Head of caudate nucleus (tissue), 42 donors: ENCODE data around the gene PROSER2.

Experiments
- DNase-seq, 42 donors: peaks; one replicate each; pipeline versions ENCODE4 v3.0.0 to v3.0.0-alpha.2; 2020 to 2021; ENCODE audit warnings: mixed read lengths in 7 of 42
- intact Hi-C: fragments of 100-400 bp; cut with DNase I; formaldehyde crosslinking; loops from one replicate; pipeline ENCODE4 v1.15.0; 2022

Gene PROSER2

DNA sequence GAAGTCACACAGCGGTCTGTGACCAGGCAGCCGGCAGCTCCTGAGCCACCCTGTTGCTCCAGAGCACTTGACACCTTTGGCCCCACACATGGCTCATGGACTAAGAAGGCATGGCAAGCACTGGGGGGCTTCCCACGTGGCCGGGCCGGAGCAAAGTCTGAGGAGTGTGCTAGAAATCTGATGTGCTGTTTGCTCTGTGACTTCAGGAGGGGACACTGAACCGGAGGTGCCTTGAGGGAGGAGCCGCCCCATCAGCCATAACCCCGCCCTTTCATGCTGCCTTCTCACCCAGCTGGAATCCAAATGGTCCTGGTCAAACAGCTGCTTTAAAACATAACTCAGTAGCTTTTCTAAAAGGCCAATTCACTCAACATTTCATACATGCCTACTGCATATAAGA is 33.5 kb downstream of the PROSER2 start:
- DNase-seq: no peak
- intact Hi-C loops: no loop called here

- peak in 1 of 42 donors; percentile 6 for DNase-seq
- intact Hi-C loops: no loop called here
Measured at GRCh38 chr10:11858093-11858492, 34.9 kb downstream of the PROSER2 start.

- DNase-seq: peak in 1 of 42 donors; percentile 1
- intact Hi-C loops: no loop called here
Measured at GRCh38 chr10:11861341-11861740, 38.2 kb downstream of the PROSER2 start.

DNA sequence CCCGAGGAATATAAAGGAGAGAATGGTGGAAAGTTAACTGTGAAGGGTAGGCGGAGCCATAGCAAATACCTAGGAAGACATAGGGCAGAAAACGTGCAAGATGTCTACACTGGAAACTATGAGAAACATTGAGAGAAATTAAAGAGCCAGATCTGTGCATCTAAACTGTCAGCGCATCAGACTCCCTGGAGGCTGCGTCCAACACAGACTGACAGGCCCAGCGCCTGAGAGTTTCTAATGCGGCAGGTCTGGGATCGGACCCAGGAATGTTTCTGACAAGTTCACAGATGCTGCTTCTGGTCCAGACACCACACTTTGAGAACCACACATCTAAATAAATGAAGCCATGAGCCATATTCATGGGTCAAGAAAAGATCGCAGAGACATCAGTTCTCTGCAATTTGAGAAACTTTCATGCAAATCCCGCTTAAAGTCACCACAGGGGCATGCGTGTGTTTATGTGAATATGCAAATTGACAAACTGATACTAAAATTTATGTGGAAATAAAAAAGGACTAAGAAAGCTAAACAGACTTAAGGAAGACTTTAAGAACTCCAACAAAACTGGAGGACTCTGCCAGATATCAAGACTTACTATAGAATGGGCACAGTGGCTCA is 38.8 kb downstream of the PROSER2 start:
- peak in 1 of 42 donors; percentile 13 for DNase-seq
- intact Hi-C loops: no loop called here

DNA sequence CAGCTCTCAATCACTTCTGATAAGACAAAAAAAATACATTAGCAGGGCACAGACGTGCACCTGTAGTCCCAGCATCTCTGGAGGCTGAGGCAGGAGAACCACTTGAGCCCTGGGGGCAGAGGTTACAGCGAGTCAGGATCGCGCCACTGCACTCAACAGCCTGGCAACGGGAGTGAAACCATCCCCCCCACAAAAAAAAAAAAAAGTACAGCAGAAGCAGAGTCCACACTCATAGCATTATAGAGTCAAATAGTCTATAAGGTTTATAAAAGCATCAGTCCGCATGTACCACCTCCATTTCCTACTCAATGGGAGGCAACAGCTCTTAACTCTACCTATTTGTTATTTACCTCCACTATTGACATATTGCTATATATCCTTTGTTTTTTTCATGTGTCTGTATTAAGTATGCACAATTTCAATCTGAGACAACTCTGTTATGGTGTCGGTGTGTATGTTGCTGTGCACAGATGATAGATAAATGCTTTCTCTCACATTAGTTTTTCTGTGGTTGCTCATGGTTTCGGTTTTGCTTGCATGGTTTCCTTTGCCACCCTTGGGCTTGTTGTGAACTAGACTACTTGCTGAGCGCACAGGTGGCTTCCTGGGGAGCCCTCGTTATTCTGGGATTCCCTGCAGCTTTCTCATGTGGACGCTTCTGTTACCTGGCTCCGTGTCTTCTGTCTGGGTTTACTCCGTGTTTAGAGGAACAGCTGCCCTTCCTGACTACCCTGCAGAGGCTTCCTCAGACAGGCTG is 40.4 kb downstream of the PROSER2 start:
- DNase-seq: peak in 1 of 42 donors; percentile 16
- intact Hi-C loops: no loop called here

DNA sequence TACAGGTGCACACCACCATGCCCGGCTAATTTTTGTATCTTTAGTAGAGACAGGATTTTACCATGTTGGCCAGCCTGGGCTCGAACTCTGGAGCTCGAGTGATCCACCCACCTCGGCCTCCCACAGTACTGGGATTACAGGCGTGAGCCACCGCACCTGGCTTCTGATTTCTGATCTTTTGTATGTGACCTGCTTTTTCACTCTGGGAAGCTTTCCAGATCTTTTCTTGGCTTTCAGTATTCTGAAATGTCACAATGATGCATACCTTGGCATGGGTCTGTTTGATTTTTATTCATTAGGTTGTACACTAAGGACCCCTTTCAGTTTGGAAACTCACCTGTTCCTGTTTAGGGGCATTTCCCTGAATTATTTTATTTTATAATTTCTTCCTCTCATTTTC is 41.6 kb downstream of the PROSER2 start:
- no peak for DNase-seq
- intact Hi-C loops: no loop called here

GRCh38 chr10:11865561-11865960 is 42.4 kb downstream of the PROSER2 start:
- intact Hi-C loops: no loop called here
- no peak for DNase-seq

- DNase-seq: no peak
- intact Hi-C loops: no loop called here
Measured at GRCh38 chr10:11866199-11866925, 43.2 kb downstream of the PROSER2 start.

- intact Hi-C loops: no loop called here
- peak in 2 of 42 donors; percentile 8 to 40 for DNase-seq
Measured at GRCh38 chr10:11869219-11869618, 46.1 kb downstream of the PROSER2 start.

- intact Hi-C loops: no loop called here
- DNase-seq: peak in 9 of 42 donors; percentile 12 to 44 (median 18)
Measured at GRCh38 chr10:11869743-11870460, 46.7 kb downstream of the PROSER2 start.

DNA sequence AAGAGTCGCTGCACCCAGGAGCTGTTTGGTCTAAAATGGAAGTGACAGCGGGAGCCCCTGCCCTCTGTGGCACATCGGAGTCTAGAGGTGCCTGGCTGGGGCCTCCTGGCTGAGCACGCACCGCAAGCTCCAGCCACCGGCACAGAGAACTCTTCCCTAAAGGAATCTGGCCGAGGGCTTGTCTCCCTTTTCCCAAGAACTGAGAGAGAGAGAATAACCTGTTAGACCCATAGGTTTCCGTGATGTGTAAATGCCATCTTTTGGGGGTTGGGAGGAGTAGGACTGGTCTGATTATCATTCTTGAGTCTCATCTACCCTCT is 47.3 kb downstream of the PROSER2 start:
- DNase-seq: no peak
- intact Hi-C loops: no loop called here

DNA sequence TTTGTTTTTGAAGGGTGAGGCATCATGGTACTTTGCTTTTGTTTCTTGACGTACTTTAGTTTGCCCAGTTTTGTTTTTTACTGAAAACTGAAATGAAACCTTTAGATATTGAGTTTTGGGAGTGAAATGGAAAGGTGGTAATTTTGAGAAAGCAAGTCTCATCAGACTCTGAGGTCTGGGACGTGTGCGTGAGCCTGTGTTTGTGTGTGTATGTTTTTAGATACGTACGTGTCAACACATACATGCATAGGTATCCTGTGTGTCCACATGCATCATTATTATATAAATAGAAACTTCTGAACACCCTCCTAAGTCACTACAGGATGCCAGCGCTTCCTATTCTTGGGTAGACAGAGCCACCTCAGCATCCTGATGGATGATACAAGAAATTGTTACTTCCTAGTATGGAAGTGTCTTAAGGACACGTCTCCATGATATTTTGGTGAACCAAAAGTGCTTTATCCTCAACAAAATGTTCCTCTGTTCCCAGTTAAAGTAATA is 47.8 kb downstream of the PROSER2 start:
- no peak for DNase-seq
- intact Hi-C loops: no loop called here

- DNase-seq: no peak
- intact Hi-C loops: no loop called here
Measured at GRCh38 chr10:11871466-11871865, 48.3 kb downstream of the PROSER2 start.

- intact Hi-C loops: no loop called here
- peak; percentile 19 to 88 (median 64) for DNase-seq
Measured at GRCh38 chr10:11874568-11875493, 51.7 kb downstream of the PROSER2 start.

DNA sequence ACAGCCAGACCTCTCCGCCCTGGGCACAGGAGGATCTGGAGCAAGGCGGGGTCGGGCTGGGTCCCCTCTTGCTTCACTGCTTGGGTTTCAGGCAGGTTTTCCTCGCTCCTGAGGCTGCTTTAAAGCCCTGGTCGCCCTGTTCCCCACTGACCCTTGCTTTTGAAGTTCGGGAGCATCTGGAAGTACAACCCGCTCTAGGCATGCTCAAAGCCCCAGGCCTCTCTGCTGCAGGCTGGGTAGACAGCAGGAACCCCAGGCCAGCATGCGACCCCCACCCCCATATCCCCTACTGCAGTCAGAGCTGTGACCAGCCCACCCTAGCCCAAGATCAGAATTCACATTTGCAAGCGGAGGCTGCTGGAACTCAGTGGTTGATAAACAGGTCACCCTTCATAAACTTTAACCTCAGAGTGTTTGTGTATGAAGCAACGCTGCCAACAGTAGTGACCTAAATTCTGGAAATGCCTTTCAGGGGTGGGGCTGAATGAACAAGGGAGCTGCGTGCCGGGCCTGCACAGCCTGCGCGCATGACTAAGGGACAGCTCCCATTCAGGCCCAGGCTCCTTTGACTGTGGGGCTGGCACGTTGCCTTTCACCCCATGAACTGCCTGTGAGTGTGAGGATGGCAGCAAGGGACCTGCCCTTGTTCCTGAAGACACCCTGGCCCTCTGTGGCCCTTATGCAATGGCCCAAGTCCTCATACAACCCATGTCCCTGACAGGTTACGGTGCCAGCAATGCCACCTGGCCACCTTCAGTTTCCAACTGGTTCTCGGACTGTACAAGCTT is 52.5 kb downstream of the PROSER2 start:
- no peak for DNase-seq
- intact Hi-C loops: no loop called here

DNA sequence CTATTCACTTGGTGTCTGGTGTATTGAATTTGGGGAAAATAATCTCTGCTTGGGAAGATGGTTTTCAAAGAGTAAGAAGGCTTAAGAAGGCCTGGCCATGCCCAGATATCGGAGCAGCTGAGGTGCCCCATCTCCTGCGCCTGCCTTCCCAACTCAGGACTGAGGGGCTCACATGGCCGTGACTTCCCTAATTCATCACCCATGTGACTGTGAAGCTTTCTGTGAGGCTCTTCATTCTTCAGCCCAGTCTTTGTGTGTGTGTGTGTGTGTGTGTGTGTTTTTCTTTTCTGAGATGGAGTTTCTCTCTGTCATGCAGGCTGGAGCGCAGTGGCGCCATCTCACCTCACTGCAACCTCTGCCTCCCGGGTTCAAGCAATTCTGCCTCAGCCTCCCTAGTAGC is 53.2 kb downstream of the PROSER2 start:
- intact Hi-C loops: no loop called here
- DNase-seq: no peak

- intact Hi-C loops: no loop called here
- DNase-seq: no peak
Measured at GRCh38 chr10:11876805-11877590, 53.8 kb downstream of the PROSER2 start.
